ENCODE results near the gene TAGLN2. TPM values are rescaled to one million over a fixed set of nuclear protein-coding genes. Genes with fewer than 3 reads are reported as not detected.

TAGLN2 gene
- total and polyA plus RNA-seq, 5 experiments from 2014 or later: 125 to 825 (median 477) TPM

GRCh38 chr1:159898527-159898926 lies 26.8 kb downstream of the TAGLN2 start:
- Mint-ChIP-seq H3K36me3 (no peaks in the 10 kb centered on the region), H3K4me3 (no peak overlapping the region), H3K27me3 (no peaks in the 10 kb centered on the region), H3K4me1 (peaks cover 0 to 13% (median 9%) of the 10 kb centered on the region in 4 donors), H3K27ac (peak overlapping the region in 1 of 10 donors; percentile 74), H3K9me3 (peaks cover 0 to under 1% (median 0%) of the 10 kb centered on the region in 9 donors)
- peak in 1 of 2 donors; percentile 27 for ATAC-seq
- no peak for DNase-seq
- POLR2A ChIA-PET: no interaction called here

- Mint-ChIP-seq H3K4me3 (no peak overlapping the region), H3K4me1 (peaks cover 0 to 13% (median 10%) of the 10 kb centered on the region in 4 donors), H3K27me3 (no peaks in the 10 kb centered on the region), H3K9me3 (no peaks in the 10 kb centered on the region), H3K36me3 (no peaks in the 10 kb centered on the region), H3K27ac (peak overlapping the region in 1 of 10 donors; percentile 35)
- DNase-seq (no peak), ATAC-seq (no peak)
- POLR2A ChIA-PET: no interaction called here
Observed at GRCh38 chr1:159897962-159898361, 27.3 kb downstream of the TAGLN2 start.

GRCh38 chr1:159896546-159896930 lies 28.8 kb downstream of the TAGLN2 start:
- H3K27ac Mint-ChIP-seq: peak overlapping the region in 3 of 10 donors; percentile 4 to 52 (median 6)

GRCh38 chr1:159895836-159896545 lies 29.3 kb downstream of the TAGLN2 start:
- no peaks in the 10 kb centered on the region for H3K27me3 Mint-ChIP-seq
- no peaks in the 10 kb centered on the region for H3K36me3 Mint-ChIP-seq
- no peaks in the 10 kb centered on the region for H3K9me3 Mint-ChIP-seq
- ATAC-seq: no peak
- H3K27ac Mint-ChIP-seq: peak overlapping the region in 3 of 10 donors; percentile 4 to 62 (median 6)
- DNase-seq: no peak
- H3K4me1 Mint-ChIP-seq: peaks cover 0 to 18% (median 15%) of the 10 kb centered on the region in 4 donors
- POLR2A ChIA-PET: no interaction called here
- no peak overlapping the region for H3K4me3 Mint-ChIP-seq

More at GRCh38 chr1:159896546-159896930, 28.8 kb downstream of the TAGLN2 start:
- Mint-ChIP-seq H3K4me3 (no peak overlapping the region), H3K9me3 (no peaks in the 10 kb centered on the region), H3K4me1 (peaks cover 0 to 16% (median 13%) of the 10 kb centered on the region in 4 donors), H3K27me3 (no peaks in the 10 kb centered on the region), H3K36me3 (no peaks in the 10 kb centered on the region)
- ATAC-seq (no peak), DNase-seq (no peak)
- POLR2A ChIA-PET: no interaction called here

GRCh38 chr1:159895286-159895685 lies 30.0 kb downstream of the TAGLN2 start:
- no peaks in the 10 kb centered on the region for H3K36me3 Mint-ChIP-seq
- POLR2A ChIA-PET: no interaction called here
- no peaks in the 10 kb centered on the region for H3K9me3 Mint-ChIP-seq
- H3K27ac Mint-ChIP-seq: no peak overlapping the region
- no peaks in the 10 kb centered on the region for H3K27me3 Mint-ChIP-seq
- H3K4me1 Mint-ChIP-seq: peaks cover 0 to 18% (median 14%) of the 10 kb centered on the region in 4 donors
- no peak overlapping the region for H3K4me3 Mint-ChIP-seq
- ATAC-seq (no peak), DNase-seq (no peak)

- POLR2A ChIA-PET: interaction anchor here (1.1 to 3.1 kb wide), 3 partner anchors 31 to 96 kb away, joined by 3 to 18 read pairs (median 4); partner anchors contain the start of gene TAGLN2
- Mint-ChIP-seq H3K27me3 (no peaks in the 10 kb centered on the region), H3K27ac (peak overlapping the region in 2 of 10 donors; percentile 30 to 74), H3K4me1 (peaks cover 0 to 26% (median 16%) of the 10 kb centered on the region in 4 donors), H3K4me3 (no peak overlapping the region), H3K9me3 (no peaks in the 10 kb centered on the region), H3K36me3 (no peaks in the 10 kb centered on the region)
- ATAC-seq: peak; percentile 37 to 40
- DNase-seq: peak in 1 of 10 donors; percentile 24
Observed at GRCh38 chr1:159892944-159893343, 32.4 kb downstream of the TAGLN2 start.

GRCh38 chr1:159891275-159892157 lies 33.8 kb downstream of the TAGLN2 start:
- DNase-seq (peak; percentile 58 to 88 (median 74)), ATAC-seq (peak; percentile 98 to 99)
- H3K36me3 Mint-ChIP-seq: no peaks in the 10 kb centered on the region
- POLR2A ChIA-PET: interaction anchor here (0.6 to 3.1 kb wide), 4 partner anchors 18 to 92 kb away, joined by 3 to 18 read pairs (median 4); partner anchors contain the start of gene TAGLN2
- H3K4me1 Mint-ChIP-seq: peaks cover 0 to 24% (median 16%) of the 10 kb centered on the region in 4 donors
- no peaks in the 10 kb centered on the region for H3K27me3 Mint-ChIP-seq
- peak overlapping the region in 5 of 10 donors; percentile 7 to 76 (median 50) for H3K27ac Mint-ChIP-seq
- H3K9me3 Mint-ChIP-seq: no peaks in the 10 kb centered on the region
- no peak overlapping the region for H3K4me3 Mint-ChIP-seq

GRCh38 chr1:159890390-159890789 lies 34.9 kb downstream of the TAGLN2 start:
- DNase-seq (no peak), ATAC-seq (no peak)
- Mint-ChIP-seq H3K36me3 (no peaks in the 10 kb centered on the region), H3K4me3 (peak overlapping the region in 1 of 10 donors; percentile 57), H3K27ac (peak overlapping the region in 2 of 10 donors; percentile 5 to 17), H3K27me3 (no peaks in the 10 kb centered on the region), H3K9me3 (no peaks in the 10 kb centered on the region), H3K4me1 (peaks cover 0 to 18% (median 15%) of the 10 kb centered on the region in 4 donors)
- POLR2A ChIA-PET: interaction anchor here (0.6 to 1.2 kb wide), 3 partner anchors 10 to 85 kb away, joined by 3 to 6 read pairs (median 4); no protein-coding TSS in a partner anchor

GRCh38 chr1:159889821-159890252 lies 35.5 kb downstream of the TAGLN2 start:
- Mint-ChIP-seq H3K4me3 (peak overlapping the region in 1 of 10 donors; percentile 57), H3K4me1 (peaks cover 0 to 18% (median 15%) of the 10 kb centered on the region in 4 donors), H3K27me3 (no peaks in the 10 kb centered on the region), H3K36me3 (no peaks in the 10 kb centered on the region), H3K27ac (peak overlapping the region in 3 of 10 donors; percentile 5 to 83 (median 17)), H3K9me3 (no peaks in the 10 kb centered on the region)
- POLR2A ChIA-PET: interaction anchor here (0.8 to 1.2 kb wide), 2 partner anchors 11 to 35 kb away, joined by 4 to 6 read pairs; partner anchors contain the start of gene TAGLN2
- ATAC-seq (no peak), DNase-seq (no peak)

GRCh38 chr1:159889202-159889601 lies 36.1 kb downstream of the TAGLN2 start:
- H3K4me3 Mint-ChIP-seq: no peak overlapping the region

GRCh38 chr1:159884296-159884695 lies 41.0 kb downstream of the TAGLN2 start:
- ATAC-seq (no peak), DNase-seq (no peak)
- Mint-ChIP-seq H3K9me3 (no peaks in the 10 kb centered on the region), H3K4me1 (peaks cover 0 to 3% (median 3%) of the 10 kb centered on the region in 4 donors), H3K4me3 (no peak overlapping the region), H3K36me3 (no peaks in the 10 kb centered on the region), H3K27ac (no peak overlapping the region), H3K27me3 (no peaks in the 10 kb centered on the region)
- POLR2A ChIA-PET: no interaction called here

More at GRCh38 chr1:159889202-159889601, 36.1 kb downstream of the TAGLN2 start:
- DNase-seq (no peak), ATAC-seq (no peak)
- no peaks in the 10 kb centered on the region for H3K9me3 Mint-ChIP-seq
- POLR2A ChIA-PET: interaction anchor here (0.8 to 1.2 kb wide), 2 partner anchors 12 to 36 kb away, joined by 4 to 6 read pairs; partner anchors contain the start of gene TAGLN2
- H3K36me3 Mint-ChIP-seq: no peaks in the 10 kb centered on the region
- H3K4me1 Mint-ChIP-seq: peaks cover 0 to 18% (median 15%) of the 10 kb centered on the region in 4 donors
- H3K27me3 Mint-ChIP-seq: no peaks in the 10 kb centered on the region
- no peak overlapping the region for H3K27ac Mint-ChIP-seq

GRCh38 chr1:159883134-159883533 lies 42.2 kb downstream of the TAGLN2 start:
- ATAC-seq: no peak

More at GRCh38 chr1:159883134-159883533, 42.2 kb downstream of the TAGLN2 start:
- Mint-ChIP-seq H3K4me1 (peaks cover 0 to 2% (median 0%) of the 10 kb centered on the region in 4 donors), H3K4me3 (no peak overlapping the region), H3K27ac (no peak overlapping the region), H3K36me3 (no peaks in the 10 kb centered on the region), H3K9me3 (no peaks in the 10 kb centered on the region), H3K27me3 (peaks cover 0 to 2% (median 0%) of the 10 kb centered on the region in 5 donors)
- POLR2A ChIA-PET: no interaction called here
- no peak for DNase-seq
